GM04504 (cell line): Measurements from ENCODE around the gene SYT8.
A peak's percentile ranks its signal among the peaks of the same experiment; 100 is the strongest.
"Not testable (repeated sequence)": the region's sequence is repeated elsewhere in the genome, so short reads cannot be mapped to it uniquely, and the experiment has no call there.

Source experiments
- DNase-seq: peaks from one replicate; pipeline ENCODE4 v3.0.0-alpha.2; 2012; ENCODE audit warnings: low read depth

The SYT8 gene

DNA sequence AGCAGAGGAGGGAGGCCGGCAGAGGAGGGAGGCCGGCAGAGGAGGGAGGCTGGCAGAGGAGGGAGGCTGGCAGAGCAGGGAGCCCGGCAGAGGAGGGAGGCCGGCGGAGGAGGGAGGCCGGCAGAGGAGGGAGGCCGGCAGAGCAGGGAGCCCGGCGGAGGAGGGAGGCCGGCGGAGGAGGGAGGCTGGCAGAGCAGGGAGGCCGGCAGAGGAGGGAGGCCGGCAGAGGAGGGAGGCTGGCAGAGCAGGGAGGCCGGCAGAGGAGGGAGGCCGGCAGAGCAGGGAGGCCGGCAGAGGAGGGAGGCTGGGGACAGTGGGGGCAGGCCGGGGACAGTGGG lies 39.0 kb downstream of the SYT8 start:
- DNase-seq, result not testable (repeated sequence)

DNA sequence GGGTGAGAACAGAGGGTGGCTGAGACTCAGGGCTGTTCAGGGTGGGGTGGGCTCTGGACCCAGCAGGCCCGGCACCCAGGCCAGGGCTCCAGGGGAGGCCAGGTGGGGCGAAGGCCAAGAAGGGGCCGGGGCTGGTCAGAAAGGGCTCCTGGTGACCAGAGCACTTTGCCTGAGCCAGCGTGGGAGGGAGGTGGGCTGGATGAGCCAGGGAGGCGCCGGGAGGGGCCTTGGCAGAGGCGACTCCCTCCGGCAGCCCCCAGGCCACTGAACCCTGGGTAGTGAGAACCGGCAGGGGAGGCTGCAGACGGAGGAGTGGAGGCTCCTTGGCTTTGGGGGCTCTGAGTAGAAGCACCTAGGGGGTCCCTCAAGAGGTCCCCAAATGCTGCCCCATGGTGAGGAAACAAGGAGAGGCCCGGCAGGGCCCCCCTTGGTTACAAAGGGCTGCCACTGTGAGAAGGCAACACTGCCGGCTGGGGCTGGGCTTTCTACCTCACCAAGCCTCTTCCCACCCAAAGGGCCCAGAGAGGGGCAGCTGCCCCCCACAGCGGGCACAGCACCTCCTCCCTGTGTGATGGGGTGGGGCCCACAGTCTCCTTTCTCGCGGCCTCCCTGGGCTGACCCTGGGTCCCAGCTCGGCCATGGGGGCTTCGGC lies 39.8 kb downstream of the SYT8 start:
- DNase-seq, result not testable (repeated sequence)

DNA sequence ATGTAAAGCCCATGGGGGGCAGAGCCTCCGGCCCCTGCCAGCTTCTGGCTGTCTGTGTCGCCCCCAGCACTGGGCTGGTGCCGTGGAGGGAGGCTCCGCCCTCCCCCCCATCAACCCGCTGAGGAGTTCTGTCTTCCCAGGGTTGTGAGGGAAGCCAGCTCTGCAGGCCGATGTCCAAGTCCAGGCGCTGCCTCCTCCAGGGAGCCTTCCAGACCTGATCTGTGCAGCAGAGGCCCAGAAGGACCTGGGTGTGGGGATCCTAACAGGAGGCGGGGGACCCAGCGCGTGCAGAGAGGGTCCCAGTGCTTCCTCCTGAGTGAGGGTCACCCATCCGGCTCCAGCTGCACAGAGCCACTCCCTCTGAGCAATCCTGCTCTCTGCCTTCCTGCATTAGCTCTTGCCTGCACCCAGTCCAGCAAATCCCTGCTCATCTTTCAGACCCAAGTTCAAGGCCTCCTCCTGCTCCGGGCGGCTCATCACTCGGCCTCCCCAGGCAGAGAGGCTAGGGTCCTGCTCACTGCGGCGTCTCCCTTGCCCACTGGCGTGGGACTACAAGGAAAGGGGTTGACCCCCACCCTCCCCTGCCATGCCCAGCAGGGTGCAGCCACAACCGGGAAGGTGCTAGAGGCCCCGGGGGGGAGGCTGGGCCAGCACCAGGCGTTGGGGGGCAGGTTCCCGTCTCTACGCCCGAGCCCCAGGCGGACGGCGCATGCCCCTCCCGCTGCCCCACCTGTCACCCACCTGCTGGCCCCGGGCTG lies 40.5 kb downstream of the SYT8 start:
- no peak for DNase-seq

DNA sequence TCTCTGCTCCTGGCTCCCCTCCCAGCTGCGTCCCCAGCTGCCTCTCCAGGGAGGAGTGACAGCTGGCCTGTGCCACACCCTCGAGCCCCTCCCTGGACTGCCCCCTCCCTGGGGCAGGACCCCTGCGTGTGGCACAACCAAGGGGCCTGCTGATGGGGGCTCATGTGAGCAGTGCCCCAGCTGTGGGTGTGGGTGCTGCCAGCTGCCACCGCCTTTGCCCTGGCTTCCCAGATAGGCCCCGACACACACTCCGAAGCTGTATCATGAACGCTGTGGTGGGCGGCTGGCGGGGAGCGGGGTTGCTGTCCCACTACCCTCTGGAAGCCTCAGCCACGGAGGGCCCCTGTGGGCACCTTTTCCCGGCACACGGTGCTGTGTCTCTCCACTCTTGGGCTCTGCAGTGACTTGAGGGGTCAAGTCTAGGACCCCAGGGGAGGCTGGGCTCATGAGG lies 41.1 kb downstream of the SYT8 start:
- not testable (repeated sequence) for DNase-seq

GRCh38 chr11:1876361-1877063 lies 41.7 kb downstream of the SYT8 start:
- no peak for DNase-seq

- DNase-seq, result no peak
Measured at GRCh38 chr11:1877211-1878136, 42.7 kb downstream of the SYT8 start.

DNA sequence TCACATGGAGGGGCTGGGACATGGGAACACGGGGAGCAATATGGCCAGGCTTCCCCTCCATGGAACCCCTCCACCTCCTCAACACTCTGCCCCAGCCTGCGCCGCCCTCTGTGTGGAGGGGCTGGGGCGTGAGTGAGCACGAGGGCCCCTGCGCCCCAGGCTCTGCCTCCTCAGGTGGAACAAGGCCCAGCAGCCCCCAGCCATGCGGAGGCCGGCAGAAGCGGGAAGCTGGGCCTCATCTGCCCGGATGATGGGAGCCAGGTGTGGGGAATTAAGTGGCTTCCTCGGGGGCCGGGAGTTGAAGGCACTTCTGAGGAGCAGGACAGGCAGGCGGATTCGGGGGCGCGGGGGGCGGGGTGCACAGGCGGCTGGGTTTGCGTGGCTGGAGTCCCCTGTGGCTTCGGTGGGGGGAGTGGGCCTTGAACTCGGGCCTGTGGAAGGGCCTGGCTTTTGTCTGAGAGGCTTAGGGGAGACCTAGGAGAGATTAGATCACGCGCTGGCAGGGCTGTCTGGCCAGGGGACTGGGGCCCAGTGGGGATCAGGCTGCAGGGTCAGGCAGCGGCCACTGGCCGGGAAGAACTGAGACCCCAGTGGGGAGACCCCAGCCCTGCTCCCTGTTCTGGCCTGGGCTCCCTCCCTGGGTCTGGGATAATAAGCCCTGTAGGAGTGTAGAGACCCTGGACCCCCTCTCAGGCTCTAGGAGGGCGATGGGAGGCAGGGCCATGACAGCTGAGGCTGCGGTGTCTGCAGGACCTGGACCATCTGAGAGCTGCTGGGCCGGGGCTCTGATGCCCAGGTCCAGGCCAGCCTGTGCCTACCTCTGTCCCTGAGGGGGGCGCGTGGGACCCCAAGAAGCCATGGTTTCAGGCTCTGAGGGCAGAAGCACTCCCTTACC lies 43.6 kb downstream of the SYT8 start:
- no peak for DNase-seq

- no peak for DNase-seq
Measured at GRCh38 chr11:1879342-1879940, 44.7 kb downstream of the SYT8 start.

- DNase-seq, result no peak
Measured at GRCh38 chr11:1879941-1880720, 45.3 kb downstream of the SYT8 start.

DNA sequence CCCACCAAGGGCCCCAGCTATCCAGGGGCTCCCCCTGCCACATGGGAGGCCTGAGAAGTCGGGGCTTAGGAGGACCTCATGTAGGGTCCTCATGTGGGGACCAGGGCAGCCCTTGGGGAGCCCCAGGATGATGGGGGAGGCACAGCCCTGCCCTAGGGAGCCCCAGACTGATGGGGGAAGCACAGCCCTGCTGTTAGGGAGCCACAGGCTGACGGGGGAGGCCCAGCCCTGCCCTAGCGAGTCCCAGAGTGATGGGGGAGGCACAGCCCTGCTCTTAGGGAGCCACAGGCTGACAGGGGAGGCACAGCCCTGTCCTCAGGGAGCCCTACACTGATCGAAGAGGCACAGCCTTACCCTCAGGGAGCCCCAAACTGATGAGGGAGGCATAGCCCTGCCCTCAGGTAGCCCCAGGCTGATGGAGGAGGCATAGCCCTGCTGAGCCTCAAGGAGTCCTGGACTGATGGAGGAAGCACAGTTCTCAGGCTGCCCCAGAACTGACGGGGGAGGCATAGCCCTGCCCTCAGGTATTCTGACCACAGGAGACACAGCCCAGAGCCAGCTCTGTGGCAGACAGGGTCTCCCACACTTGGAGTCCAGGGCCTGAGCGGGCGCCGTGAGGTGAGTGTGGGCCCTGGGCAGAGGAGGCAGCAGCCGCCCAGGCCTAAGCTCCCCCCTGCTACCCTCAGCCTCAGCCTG lies 46.1 kb downstream of the SYT8 start:
- DNase-seq, result no peak

DNA sequence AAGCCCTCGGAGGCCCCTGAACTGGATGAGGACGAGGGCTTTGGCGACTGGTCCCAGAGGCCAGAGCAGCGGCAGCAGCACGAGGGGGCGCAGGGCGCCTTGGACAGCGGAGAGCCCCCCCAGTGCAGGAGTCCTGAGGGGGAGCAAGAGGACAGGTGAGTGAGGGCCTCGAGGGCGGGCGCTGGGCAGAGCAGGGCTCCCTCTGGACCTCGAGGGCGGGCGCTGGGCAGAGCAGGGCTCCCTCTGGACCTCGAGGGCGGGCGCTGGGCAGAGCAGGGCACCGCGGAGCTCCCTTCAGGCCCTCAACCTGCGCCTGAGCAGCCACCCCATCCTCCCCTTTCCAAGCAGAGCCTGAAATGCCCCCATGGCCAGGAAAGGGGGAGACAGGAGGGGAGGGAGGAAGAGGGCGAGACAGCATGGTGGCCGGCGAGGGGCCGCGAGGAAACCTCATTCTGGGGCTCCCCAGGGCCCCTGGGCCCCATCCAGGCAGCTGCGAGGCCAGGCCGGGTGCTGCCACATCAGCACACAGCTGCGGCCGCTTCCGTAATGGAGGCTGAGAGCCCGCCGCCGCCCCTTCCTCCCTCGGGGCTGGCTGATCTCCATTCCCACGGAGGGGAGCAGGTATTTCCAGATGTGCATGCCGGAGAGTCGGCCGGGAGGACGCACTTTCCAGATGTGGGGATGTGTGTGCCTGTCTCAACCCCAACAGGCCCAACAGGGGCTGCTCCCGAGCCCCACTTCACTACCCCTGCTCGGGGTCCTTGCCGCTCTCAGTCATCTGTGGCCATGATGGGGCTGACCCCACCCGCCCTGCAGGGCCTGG lies 46.9 kb downstream of the SYT8 start:
- no peak for DNase-seq

DNA sequence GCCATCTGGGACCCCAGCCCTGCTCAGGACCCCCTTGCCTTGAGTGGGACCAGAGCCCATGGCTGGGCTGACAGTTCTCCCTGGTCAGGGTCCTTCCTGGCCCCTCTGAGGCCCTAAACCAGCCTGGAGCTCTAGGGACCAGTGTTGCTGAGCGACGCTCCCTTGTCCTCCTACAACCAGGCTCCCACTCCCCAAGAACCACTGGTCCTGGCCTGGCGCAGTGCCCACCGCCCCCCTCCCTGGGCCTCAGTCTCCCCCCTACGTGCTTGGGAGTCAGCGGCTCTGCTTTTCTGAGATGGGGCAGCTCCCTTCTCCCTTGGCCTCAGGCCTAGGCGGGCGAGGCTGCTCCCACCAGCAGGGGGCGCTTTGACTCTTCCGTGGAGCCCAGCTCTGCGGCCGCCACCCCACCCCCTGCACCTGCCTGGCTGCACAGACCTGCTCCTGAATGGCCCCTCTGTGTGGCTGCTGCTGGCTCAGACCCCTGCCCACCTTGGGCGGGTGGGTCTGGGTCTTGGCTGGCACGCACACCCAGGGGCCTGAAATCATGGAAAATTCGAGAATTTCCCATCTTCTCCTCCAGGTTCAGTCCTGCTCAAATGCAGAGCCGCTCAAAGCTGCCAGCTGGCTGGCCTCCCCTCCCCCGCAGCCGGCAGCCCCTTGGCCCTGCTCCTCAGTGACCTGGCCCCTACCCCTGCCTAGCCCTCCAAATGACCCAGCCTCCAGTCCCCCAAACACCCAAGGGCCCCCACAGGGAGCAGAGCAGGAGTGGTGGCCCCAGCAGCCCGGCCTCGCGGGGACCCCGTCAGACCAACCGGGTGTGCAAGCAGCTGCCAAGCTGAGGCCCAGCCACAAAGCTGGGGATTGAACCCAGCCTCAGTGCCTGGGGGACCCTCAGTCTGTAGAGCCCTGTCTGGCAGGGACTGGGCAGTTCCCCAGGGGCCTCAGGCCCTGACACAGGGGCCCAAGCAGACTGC lies 47.8 kb downstream of the SYT8 start:
- peak; percentile 19 for DNase-seq

- no peak for DNase-seq
Measured at GRCh38 chr11:1883346-1884302, 48.8 kb downstream of the SYT8 start.

DNA sequence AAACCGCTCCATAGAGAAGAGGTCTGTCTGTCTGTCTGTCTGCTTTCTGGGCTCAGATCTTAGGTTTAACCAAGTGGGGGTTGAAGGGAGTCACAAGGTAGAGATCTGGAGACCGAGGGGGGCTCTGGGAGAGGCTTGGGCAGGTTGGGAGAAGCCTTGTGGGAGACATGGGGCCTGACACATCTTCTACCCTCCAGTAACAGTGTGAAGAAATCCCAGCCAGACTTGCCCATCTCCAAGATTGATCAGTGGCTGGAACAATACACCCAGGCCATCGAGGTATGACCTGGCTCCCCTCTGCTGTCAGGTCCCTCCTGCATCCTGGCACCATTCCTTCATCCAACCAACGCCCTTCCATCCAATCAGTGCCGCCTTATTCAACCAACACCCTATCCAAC lies 49.5 kb downstream of the SYT8 start:
- no peak for DNase-seq

- DNase-seq, result not testable (repeated sequence)
Measured at GRCh38 chr11:1886551-1886950, 51.8 kb downstream of the SYT8 start.
